NCI-H460 (cell line): ENCODE results near the gene SLC37A2. TPM values are rescaled to one million over a fixed set of nuclear protein-coding genes. Genes with fewer than 3 reads are reported as not detected.
"Not testable (repeated sequence)": the region's sequence is repeated elsewhere in the genome, so short reads cannot be mapped to it uniquely, and the experiment has no call there.

ENCODE experiments used
- DNase-seq: peaks from one replicate; pipeline ENCODE4 v3.0.0-alpha.2; 2016; ENCODE audit warnings: low read depth; ENCODE audit errors: extremely low read depth
- total RNA-seq: library from RNA; depleted of rRNA; stranded (reverse); fragments of >200 nt; shearing (Covaris generic); gene quantifications from 2 replicates; pipeline ENCODE4 v1.2.3, GENCODE V29; 2014

The SLC37A2 gene
- total RNA-seq, 1 experiment from 2014 or later, result 0.17 TPM

GRCh38 chr11:125082611-125083311 is 19.7 kb downstream of the SLC37A2 start:
- DNase-seq, result no peak

GRCh38 chr11:125083312-125084056 is 20.4 kb downstream of the SLC37A2 start:
- DNase-seq, result no peak

GRCh38 chr11:125084057-125084416 is 20.9 kb downstream of the SLC37A2 start:
- DNase-seq, result no peak

GRCh38 chr11:125084761-125085231 is 21.7 kb downstream of the SLC37A2 start:
- DNase-seq, result no peak

- DNase-seq, result no peak
Measured at GRCh38 chr11:125085301-125086081, 22.4 kb downstream of the SLC37A2 start.

- no peak for DNase-seq
Measured at GRCh38 chr11:125086633-125087296, 23.7 kb downstream of the SLC37A2 start.

- DNase-seq, result no peak
Measured at GRCh38 chr11:125088123-125088522, 25.0 kb downstream of the SLC37A2 start.

GRCh38 chr11:125088576-125089455 is 25.7 kb downstream of the SLC37A2 start:
- DNase-seq, result no peak

- DNase-seq, result not testable (repeated sequence)
Measured at GRCh38 chr11:125089481-125089880, 26.4 kb downstream of the SLC37A2 start.

- DNase-seq, result not testable (repeated sequence)
Measured at GRCh38 chr11:125090151-125090550, 27.0 kb downstream of the SLC37A2 start.

GRCh38 chr11:125090816-125091215 is 27.7 kb downstream of the SLC37A2 start:
- DNase-seq, result no peak

GRCh38 chr11:125091247-125091876 is 28.3 kb downstream of the SLC37A2 start:
- peak; percentile 21 for DNase-seq

- DNase-seq, result no peak
Measured at GRCh38 chr11:125091877-125092664, 29.0 kb downstream of the SLC37A2 start.

GRCh38 chr11:125092669-125093068 is 29.6 kb downstream of the SLC37A2 start:
- DNase-seq, result no peak

GRCh38 chr11:125093502-125093901 is 30.4 kb downstream of the SLC37A2 start:
- DNase-seq, result no peak

- no peak for DNase-seq
Measured at GRCh38 chr11:125094731-125095130, 31.6 kb downstream of the SLC37A2 start.

- no peak for DNase-seq
Measured at GRCh38 chr11:125100136-125100535, 37.0 kb downstream of the SLC37A2 start.

GRCh38 chr11:125101596-125101995 is 38.5 kb downstream of the SLC37A2 start:
- DNase-seq, result no peak
